ENCODE data around the gene COL18A1.
"Not testable (repeated sequence)": the region's sequence is repeated elsewhere in the genome, so short reads cannot be mapped to it uniquely, and the experiment has no call there.

The COL18A1 gene

GRCh38 chr21:45429221-45430175 is 24.5 kb downstream of the COL18A1 start:
- DNase-seq = no peak

DNA sequence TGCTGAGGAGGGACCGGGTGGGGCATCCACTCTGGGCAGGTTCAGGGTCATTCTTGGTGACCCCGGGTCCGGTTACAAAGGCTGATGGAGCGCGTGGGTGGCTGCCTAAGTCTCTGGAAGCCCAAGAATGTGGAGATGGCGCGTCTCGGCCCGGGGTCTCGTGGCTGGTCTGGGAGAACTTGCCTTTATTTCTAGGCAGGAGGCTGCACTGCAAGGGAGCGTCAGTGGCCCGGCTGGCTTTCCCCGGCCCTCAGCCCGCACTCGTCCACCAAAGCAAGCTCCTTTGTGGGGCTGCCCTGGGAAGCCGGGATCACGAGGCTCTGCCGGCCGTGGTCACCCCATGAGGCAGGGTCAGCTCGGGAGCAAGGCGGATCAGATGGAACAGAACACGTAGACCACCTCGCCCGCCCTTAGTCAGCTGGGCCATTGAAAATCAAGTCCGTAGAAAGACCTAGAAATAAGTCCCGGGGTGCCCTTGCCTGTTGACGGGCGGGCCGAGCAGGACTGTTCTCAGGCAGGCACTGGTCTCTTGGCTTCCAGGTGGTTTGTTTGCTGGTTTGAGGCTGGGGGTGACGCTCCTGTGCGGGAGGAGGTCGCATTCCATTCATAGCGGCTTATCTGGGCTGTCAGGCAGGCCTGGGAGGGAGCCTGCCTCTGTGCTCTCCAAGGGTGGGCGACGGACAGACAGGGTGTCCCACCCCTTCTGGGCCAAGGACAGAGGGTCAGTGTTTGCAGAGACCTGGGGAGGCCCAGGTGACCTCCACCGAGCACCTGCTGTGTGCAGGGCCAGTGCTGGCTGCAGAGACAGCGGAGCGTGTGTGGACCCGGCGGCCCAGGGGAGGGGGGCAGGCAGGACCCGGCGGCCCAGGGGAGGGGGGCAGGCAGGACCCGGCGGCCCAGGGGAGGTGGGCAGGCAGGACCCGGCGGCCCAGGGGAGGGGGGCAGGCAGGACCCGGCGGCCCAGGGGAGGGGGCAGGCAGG is 25.8 kb downstream of the COL18A1 start:
- no peak for DNase-seq

- DNase-seq = no peak
Measured at GRCh38 chr21:45431781-45432572, 27.0 kb downstream of the COL18A1 start.

DNA sequence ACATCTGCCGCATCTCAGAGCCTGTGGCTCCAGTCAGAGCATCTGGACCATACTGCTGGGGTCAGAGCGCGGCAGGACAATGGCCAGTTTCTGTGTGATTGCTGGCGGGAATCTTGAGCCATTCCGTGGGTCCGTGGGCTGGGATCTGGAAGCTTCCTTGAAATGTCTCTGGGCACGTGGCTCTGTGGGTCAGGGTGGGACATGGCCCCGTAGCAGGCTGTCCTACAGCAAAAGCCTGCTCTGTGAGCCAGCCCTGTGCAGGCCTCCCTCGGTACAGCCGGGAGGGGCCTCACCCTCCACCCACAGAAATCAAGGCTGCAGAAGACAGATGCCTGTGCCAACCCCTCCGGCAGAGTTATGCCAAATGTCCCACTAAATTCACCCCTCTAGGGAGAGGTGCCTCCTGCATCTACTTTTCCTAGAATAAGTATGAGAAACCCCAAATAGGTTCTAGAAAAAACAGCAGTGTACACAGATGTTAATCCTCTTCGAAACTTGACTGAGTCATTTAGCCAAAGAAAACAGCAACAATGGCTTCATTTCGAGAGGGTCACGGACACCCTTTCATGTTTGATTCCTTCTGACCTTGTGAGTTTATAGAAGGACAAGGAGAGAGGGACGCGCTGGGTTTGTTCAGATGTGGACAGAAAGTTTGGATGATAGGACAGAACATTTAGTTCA is 27.8 kb downstream of the COL18A1 start:
- no peak for DNase-seq

GRCh38 chr21:45433301-45433700 is 28.3 kb downstream of the COL18A1 start:
- no peak for DNase-seq

- DNase-seq = no peak
Measured at GRCh38 chr21:45433911-45434644, 29.1 kb downstream of the COL18A1 start.

- DNase-seq = no peak
Measured at GRCh38 chr21:45434645-45435217, 29.8 kb downstream of the COL18A1 start.

GRCh38 chr21:45435405-45435981 is 30.5 kb downstream of the COL18A1 start:
- DNase-seq = no peak

- DNase-seq = no peak
Measured at GRCh38 chr21:45436351-45437065, 31.5 kb downstream of the COL18A1 start.

DNA sequence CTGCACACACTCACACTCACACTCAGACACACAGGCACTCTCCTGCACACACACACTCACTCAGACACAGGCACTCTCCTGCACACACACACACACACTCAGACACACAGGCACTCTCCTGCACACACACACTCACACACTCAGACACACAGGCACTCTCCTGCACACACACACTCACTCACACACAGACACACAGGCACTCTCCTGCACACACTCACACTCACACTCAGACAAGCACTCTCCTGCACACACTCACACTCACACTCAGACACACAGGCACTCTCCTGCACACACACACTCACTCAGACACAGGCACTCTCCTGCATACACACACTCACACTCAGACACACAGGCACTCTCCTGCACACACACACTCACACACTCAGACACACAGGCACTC is 32.9 kb downstream of the COL18A1 start:
- not testable (repeated sequence) for DNase-seq

- no peak for DNase-seq
Measured at GRCh38 chr21:45438391-45439145, 33.6 kb downstream of the COL18A1 start.

DNA sequence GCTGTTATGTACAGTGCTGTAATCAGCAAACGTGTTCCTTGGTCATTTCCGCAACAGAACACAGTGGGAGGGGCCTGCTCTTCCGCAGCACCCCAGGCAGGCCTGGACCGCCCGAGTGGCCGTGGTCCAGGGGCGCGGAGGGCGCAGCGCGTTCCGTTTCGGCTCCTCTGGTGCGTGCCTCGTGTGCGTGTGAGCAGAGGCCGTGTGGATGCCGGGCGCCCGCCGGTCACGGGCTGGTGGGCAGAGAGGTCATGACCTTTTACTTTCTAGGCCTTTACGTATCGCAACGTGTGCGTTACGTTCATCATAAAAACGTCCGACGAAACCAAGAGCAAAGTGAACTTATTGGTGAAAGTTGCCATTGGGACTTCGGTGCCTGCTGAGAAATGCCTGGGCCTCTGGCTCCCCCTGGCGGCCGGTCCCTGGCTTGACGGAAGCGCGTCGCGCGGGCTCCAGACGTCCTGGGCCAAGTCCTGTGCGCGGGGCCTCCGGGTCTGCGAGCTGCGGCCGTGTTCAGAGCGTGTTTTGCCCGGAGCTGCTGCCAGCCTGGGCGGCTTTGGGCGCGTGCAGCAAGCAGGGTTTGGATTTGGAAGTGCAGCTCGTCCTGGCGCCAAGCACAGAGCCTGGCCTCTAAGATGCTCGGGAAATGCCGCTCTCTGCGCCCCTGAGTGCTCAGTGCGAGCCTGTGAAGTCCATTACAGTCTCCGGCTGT is 34.4 kb downstream of the COL18A1 start:
- DNase-seq = no peak

GRCh38 chr21:45439901-45440461 is 35.0 kb downstream of the COL18A1 start:
- no peak for DNase-seq

- DNase-seq = no peak
Measured at GRCh38 chr21:45440736-45441350, 35.9 kb downstream of the COL18A1 start.

DNA sequence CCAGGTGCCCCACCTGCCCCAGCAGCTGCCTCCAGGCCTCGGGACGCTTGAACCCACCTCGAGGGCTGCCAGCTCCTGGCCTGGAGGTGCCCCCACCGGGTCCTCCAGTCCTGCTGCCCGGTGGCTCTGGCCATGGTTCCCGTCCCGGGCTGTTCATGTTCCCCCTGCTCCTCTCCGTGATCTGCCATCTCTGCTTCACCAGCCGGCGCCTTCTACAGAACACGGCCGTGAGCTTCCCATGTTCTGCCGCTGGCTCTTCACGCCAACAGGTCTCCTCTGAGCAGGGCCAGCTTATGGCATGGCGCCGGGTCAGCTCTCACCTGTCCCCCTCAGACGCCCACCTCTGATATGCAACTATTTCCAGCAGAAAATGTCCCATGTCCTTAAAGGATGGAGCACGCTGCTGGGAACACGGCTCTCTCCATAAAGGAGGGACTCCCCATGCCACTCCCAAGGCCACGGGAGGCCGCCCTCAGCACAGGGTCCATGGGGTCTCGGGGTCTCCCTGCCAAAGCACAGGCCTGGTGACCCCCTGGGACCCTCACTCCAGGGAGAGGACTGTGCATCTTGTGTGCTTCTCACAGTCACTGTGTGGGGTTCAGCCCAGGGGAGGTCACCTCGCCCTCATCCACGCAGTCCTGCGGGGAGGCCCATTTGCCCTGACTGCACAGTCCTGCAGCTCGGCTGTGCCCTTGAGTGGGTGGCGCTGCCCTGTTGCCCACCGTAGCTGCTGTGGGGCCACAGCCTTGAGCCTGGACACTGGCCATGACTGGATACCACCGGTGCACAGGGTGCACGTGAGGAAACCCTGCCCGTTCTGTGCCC is 36.7 kb downstream of the COL18A1 start:
- DNase-seq = no peak

DNA sequence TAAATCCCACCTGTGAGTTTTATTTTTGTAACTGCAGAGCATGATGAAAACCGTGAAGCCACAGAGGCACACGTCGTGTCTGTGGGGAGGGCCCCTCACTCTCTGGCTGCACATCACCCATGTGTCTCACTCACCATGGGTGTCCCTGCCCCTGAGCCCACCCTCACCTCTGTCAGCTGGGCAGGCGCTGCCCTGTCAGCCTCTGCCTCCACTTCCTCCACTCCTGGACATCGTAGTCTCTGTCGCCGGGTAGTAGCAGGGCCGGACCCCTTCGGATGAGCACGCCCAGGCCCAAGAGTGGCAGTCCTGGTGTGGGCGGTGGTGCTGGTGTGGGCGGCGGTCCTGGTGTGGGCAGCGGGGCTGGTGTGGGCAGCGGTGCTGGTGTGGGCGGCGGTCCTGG is 37.3 kb downstream of the COL18A1 start:
- DNase-seq = no peak

Data from NCI-H2081 treated with DMSO at 0.1 percent for 48 hours (cell line).